GM13976 (cell line): ENCODE data around the gene HSD11B1L.

Experiments used
- DNase-seq: peaks from one replicate; pipeline ENCODE4 v3.0.0; 2012; ENCODE audit warnings: low spot score
- CTCF ChIP-seq: IDR thresholded peaks from 2 replicates; pipeline ENCODE4 v1.5.1; 2012; ENCODE audit warnings: borderline replicate concordance, mild to moderate bottlenecking; ENCODE audit not compliant: insufficient read depth; ENCODE audit errors: extremely low read depth, missing control alignments, control extremely low read depth
- in situ Hi-C: fragments of 300-500 bp; cut with MboI; formaldehyde crosslinking; loops from one replicate; pipeline ENCODE4 v1.12.0; 2022; ENCODE audit warnings: low sequenced_read_pairs, mixed read lengths, inconsistent platforms; ENCODE audit not compliant: unreplicated experiment

Gene HSD11B1L

GRCh38 chr19:5651361-5651760, 29.5 kb upstream of the HSD11B1L start:
- in situ Hi-C loops: no loop called here
- no peak for DNase-seq
- TF ChIP-seq CTCF: no peak

- DNase-seq: no peak
- in situ Hi-C loops: no loop called here
- TF ChIP-seq CTCF: no peak
Measured at GRCh38 chr19:5652261-5652660, 28.6 kb upstream of the HSD11B1L start.

GRCh38 chr19:5654931-5655330, 25.9 kb upstream of the HSD11B1L start:
- no peak for TF ChIP-seq CTCF
- DNase-seq: no peak
- in situ Hi-C loops: no loop called here

- DNase-seq: no peak
- in situ Hi-C loops: no loop called here
- TF ChIP-seq CTCF: no peak
Measured at GRCh38 chr19:5655412-5655811, 25.4 kb upstream of the HSD11B1L start.

GRCh38 chr19:5661483-5661882, 19.3 kb upstream of the HSD11B1L start:
- in situ Hi-C loops: no loop called here
- TF ChIP-seq CTCF: no peak
- DNase-seq: no peak

- in situ Hi-C loops: no loop called here
- TF ChIP-seq CTCF: no peak
Measured at GRCh38 chr19:5663904-5664303, 16.9 kb upstream of the HSD11B1L start.

GRCh38 chr19:5664515-5664914, 16.3 kb upstream of the HSD11B1L start:
- no peak for DNase-seq
- in situ Hi-C loops: no loop called here
- TF ChIP-seq CTCF: no peak

More at GRCh38 chr19:5663904-5664303, 16.9 kb upstream of the HSD11B1L start:
- no peak for DNase-seq
